ENCODE data around the gene OR2K2.
A peak's percentile ranks its signal among the peaks of the same experiment; 100 is the strongest.
"Not testable (repeated sequence)": the region's sequence is repeated elsewhere in the genome, so short reads cannot be mapped to it uniquely, and the experiment has no call there.

Gene OR2K2

GRCh38 chr9:111330124-111330523 is at the start of gene OR2K2:
TSS of gene OR2K2 (minus strand) at chr9:111330224. CDS start at chr9:111328433, 1,791 bp downstream.
- Mint-ChIP-seq H3K27ac (no peak within 1 kb of the TSS), H3K4me3 (no peak within 1 kb of the TSS), H3K4me1 (peaks cover 4% of the 10 kb centered on the region), H3K36me3 (ENCODE audit: low read depth) (no peaks in the 10 kb centered on the region), H3K9me3 (no peaks in the 10 kb centered on the region), H3K27me3 (peaks cover 3% of the 10 kb centered on the region)
- no peak for ATAC-seq
- DNase-seq = no peak

- Mint-ChIP-seq H3K36me3 (ENCODE audit: low read depth) (peaks cover 78% of the 10 kb centered on the region), H3K27me3 (no peaks in the 10 kb centered on the region), H3K27ac (no peak overlapping the region), H3K4me3 (no peak overlapping the region), H3K9me3 (no peaks in the 10 kb centered on the region), H3K4me1 (no peaks in the 10 kb centered on the region)
- DNase-seq = no peak
- ATAC-seq = no peak
These were observed 46.0 kb upstream of the OR2K2 start for GRCh38 chr9:111375817-111376564.

GRCh38 chr9:111375062-111375461 is 45.0 kb upstream of the OR2K2 start:
- DNase-seq = no peak
- no peak for ATAC-seq
- no peaks in the 10 kb centered on the region for H3K4me1 Mint-ChIP-seq
- peaks cover 80% of the 10 kb centered on the region for H3K36me3 Mint-ChIP-seq (ENCODE audit: low read depth)
- H3K9me3 Mint-ChIP-seq = no peaks in the 10 kb centered on the region
- H3K4me3 Mint-ChIP-seq = no peak overlapping the region
- H3K27me3 Mint-ChIP-seq = no peaks in the 10 kb centered on the region
- H3K27ac Mint-ChIP-seq = no peak overlapping the region

GRCh38 chr9:111372297-111372696 is 42.3 kb upstream of the OR2K2 start:
- DNase-seq = no peak
- H3K36me3 Mint-ChIP-seq (ENCODE audit: low read depth) = peaks cover 88% of the 10 kb centered on the region
- H3K27ac Mint-ChIP-seq = no peak overlapping the region
- no peaks in the 10 kb centered on the region for H3K27me3 Mint-ChIP-seq
- no peaks in the 10 kb centered on the region for H3K4me1 Mint-ChIP-seq
- ATAC-seq = no peak
- no peak overlapping the region for H3K4me3 Mint-ChIP-seq
- no peaks in the 10 kb centered on the region for H3K9me3 Mint-ChIP-seq

GRCh38 chr9:111366978-111367377 is 37.0 kb upstream of the OR2K2 start:
- H3K4me1 Mint-ChIP-seq = no peaks in the 10 kb centered on the region
- no peaks in the 10 kb centered on the region for H3K27me3 Mint-ChIP-seq
- peaks cover 81% of the 10 kb centered on the region for H3K36me3 Mint-ChIP-seq (ENCODE audit: low read depth)
- ATAC-seq (no peak), DNase-seq (no peak)
- H3K9me3 Mint-ChIP-seq = no peaks in the 10 kb centered on the region
- H3K4me3 Mint-ChIP-seq = no peak overlapping the region
- no peak overlapping the region for H3K27ac Mint-ChIP-seq

GRCh38 chr9:111362526-111362925 is 32.5 kb upstream of the OR2K2 start:
- Mint-ChIP-seq H3K4me3 (no peak overlapping the region), H3K9me3 (no peaks in the 10 kb centered on the region), H3K27me3 (no peaks in the 10 kb centered on the region), H3K4me1 (no peaks in the 10 kb centered on the region), H3K36me3 (ENCODE audit: low read depth) (peaks cover 62% of the 10 kb centered on the region), H3K27ac (no peak overlapping the region)
- no peak for ATAC-seq
- no peak for DNase-seq

GRCh38 chr9:111360881-111361280 is 30.9 kb upstream of the OR2K2 start:
- no peak for ATAC-seq
- peaks cover 11% of the 10 kb centered on the region for H3K4me1 Mint-ChIP-seq
- H3K36me3 Mint-ChIP-seq (ENCODE audit: low read depth) = peaks cover 54% of the 10 kb centered on the region
- no peak overlapping the region for H3K27ac Mint-ChIP-seq
- H3K4me3 Mint-ChIP-seq = no peak overlapping the region
- no peaks in the 10 kb centered on the region for H3K27me3 Mint-ChIP-seq
- H3K9me3 Mint-ChIP-seq = no peaks in the 10 kb centered on the region
- DNase-seq = no peak

GRCh38 chr9:111356481-111357244 is 26.6 kb upstream of the OR2K2 start:
- H3K4me1 Mint-ChIP-seq = peaks cover 11% of the 10 kb centered on the region
- no peak overlapping the region for H3K27ac Mint-ChIP-seq
- peak; percentile 78 for ATAC-seq
- peaks cover 10% of the 10 kb centered on the region for H3K9me3 Mint-ChIP-seq
- H3K27me3 Mint-ChIP-seq = peaks cover 1% of the 10 kb centered on the region
- peaks cover 16% of the 10 kb centered on the region for H3K36me3 Mint-ChIP-seq (ENCODE audit: low read depth)
- DNase-seq = no peak
- H3K4me3 Mint-ChIP-seq = no peak overlapping the region

- peaks cover 10% of the 10 kb centered on the region for H3K9me3 Mint-ChIP-seq
- H3K27me3 Mint-ChIP-seq = peaks cover 5% of the 10 kb centered on the region
- DNase-seq (no peak), ATAC-seq (no peak)
- no peaks in the 10 kb centered on the region for H3K36me3 Mint-ChIP-seq (ENCODE audit: low read depth)
- no peak overlapping the region for H3K4me3 Mint-ChIP-seq
- H3K4me1 Mint-ChIP-seq = peaks cover 11% of the 10 kb centered on the region
- no peak overlapping the region for H3K27ac Mint-ChIP-seq
These were observed 22.5 kb upstream of the OR2K2 start for GRCh38 chr9:111352545-111352944.

GRCh38 chr9:111350556-111350955 is 20.5 kb upstream of the OR2K2 start:
- Mint-ChIP-seq H3K36me3 (ENCODE audit: low read depth) (no peaks in the 10 kb centered on the region), H3K4me3 (no peak overlapping the region), H3K27ac (no peak overlapping the region), H3K27me3 (peaks cover 7% of the 10 kb centered on the region), H3K9me3 (peaks cover 10% of the 10 kb centered on the region), H3K4me1 (no peaks in the 10 kb centered on the region)
- no peak for DNase-seq
- no peak for ATAC-seq

GRCh38 chr9:111349766-111350165 is 19.7 kb upstream of the OR2K2 start:
- peaks cover 10% of the 10 kb centered on the region for H3K9me3 Mint-ChIP-seq
- ATAC-seq = no peak

GRCh38 chr9:111348821-111349271 is 18.8 kb upstream of the OR2K2 start:
- Mint-ChIP-seq H3K4me3 (no peak overlapping the region), H3K4me1 (no peaks in the 10 kb centered on the region), H3K27me3 (peaks cover 7% of the 10 kb centered on the region), H3K27ac (no peak overlapping the region), H3K36me3 (ENCODE audit: low read depth) (no peaks in the 10 kb centered on the region), H3K9me3 (peaks cover 10% of the 10 kb centered on the region)
- DNase-seq (no peak), ATAC-seq (no peak)

More at GRCh38 chr9:111349766-111350165, 19.7 kb upstream of the OR2K2 start:
- Mint-ChIP-seq H3K27me3 (peaks cover 7% of the 10 kb centered on the region), H3K36me3 (ENCODE audit: low read depth) (no peaks in the 10 kb centered on the region), H3K4me3 (no peak overlapping the region), H3K4me1 (no peaks in the 10 kb centered on the region), H3K27ac (no peak overlapping the region)
- no peak for DNase-seq

GRCh38 chr9:111334318-111334863 is 4.4 kb upstream of the OR2K2 start:
- DNase-seq; H3K4me3 Mint-ChIP-seq; H3K4me1 Mint-ChIP-seq; H3K9me3 Mint-ChIP-seq; H3K36me3 Mint-ChIP-seq (ENCODE audit: low read depth); H3K27ac Mint-ChIP-seq; ATAC-seq: not testable (repeated sequence)
- H3K27me3 Mint-ChIP-seq = peaks cover 11% of the 10 kb centered on the region

- Mint-ChIP-seq H3K36me3 (ENCODE audit: low read depth) (no peaks in the 10 kb centered on the region), H3K27ac (no peak overlapping the region), H3K4me3 (no peak overlapping the region), H3K9me3 (peaks cover 7% of the 10 kb centered on the region), H3K27me3 (peaks cover 3% of the 10 kb centered on the region), H3K4me1 (no peaks in the 10 kb centered on the region)
- no peak for DNase-seq
- ATAC-seq = no peak
These were observed 9.4 kb downstream of the OR2K2 start for GRCh38 chr9:111320631-111321030.

- no peaks in the 10 kb centered on the region for H3K36me3 Mint-ChIP-seq (ENCODE audit: low read depth)
- peaks cover 4% of the 10 kb centered on the region for H3K9me3 Mint-ChIP-seq
- ATAC-seq (no peak), DNase-seq (no peak)
- H3K27me3 Mint-ChIP-seq = peaks cover 5% of the 10 kb centered on the region
- H3K4me1 Mint-ChIP-seq = no peaks in the 10 kb centered on the region
- no peak overlapping the region for H3K27ac Mint-ChIP-seq
- no peak overlapping the region for H3K4me3 Mint-ChIP-seq
These were observed 13.2 kb downstream of the OR2K2 start for GRCh38 chr9:111316796-111317195.
